Measurements from ENCODE around the gene KCNS3.

Gene KCNS3

GRCh38 chr2:17879137-17879912, 858 bp downstream of the KCNS3 start:
- DNase-seq (ENCODE audit: low read depth in 2 of 2) = no peak

- no peak for DNase-seq (ENCODE audit: low read depth in 2 of 2)
Measured at GRCh38 chr2:17879913-17880274, 1.4 kb downstream of the KCNS3 start.

- no peak for DNase-seq (ENCODE audit: low read depth in 2 of 2)
Measured at GRCh38 chr2:17892770-17893534, 14.5 kb downstream of the KCNS3 start.

- no peak for DNase-seq (ENCODE audit: low read depth in 2 of 2)
Measured at GRCh38 chr2:17894005-17894404, 15.5 kb downstream of the KCNS3 start.

- DNase-seq (ENCODE audit: low read depth in 2 of 2) = no peak
Measured at GRCh38 chr2:17894556-17894955, 16.1 kb downstream of the KCNS3 start.

GRCh38 chr2:17899871-17900270, 21.4 kb downstream of the KCNS3 start:
- DNase-seq (ENCODE audit: low read depth in 2 of 2) = no peak

GRCh38 chr2:17901246-17901645, 22.8 kb downstream of the KCNS3 start:
- DNase-seq (ENCODE audit: low read depth in 2 of 2) = no peak

GRCh38 chr2:17910980-17911379, 32.5 kb downstream of the KCNS3 start:
- no peak for DNase-seq (ENCODE audit: low read depth in 2 of 2)

- DNase-seq (ENCODE audit: low read depth in 2 of 2) = no peak
Measured at GRCh38 chr2:17911491-17912260, 33.2 kb downstream of the KCNS3 start.

GRCh38 chr2:17912266-17912691, 33.8 kb downstream of the KCNS3 start:
- DNase-seq (ENCODE audit: low read depth in 2 of 2) = no peak

GRCh38 chr2:17915099-17915498, 36.6 kb downstream of the KCNS3 start:
- no peak for DNase-seq (ENCODE audit: low read depth in 2 of 2)

GRCh38 chr2:17915811-17916518, 37.5 kb downstream of the KCNS3 start:
- DNase-seq (ENCODE audit: low read depth in 2 of 2) = no peak

GRCh38 chr2:17916584-17916983, 38.1 kb downstream of the KCNS3 start:
- no peak for DNase-seq (ENCODE audit: low read depth in 2 of 2)

- DNase-seq (ENCODE audit: low read depth in 2 of 2) = no peak
Measured at GRCh38 chr2:17918789-17919188, 40.3 kb downstream of the KCNS3 start.

GRCh38 chr2:17930773-17931172, 52.3 kb downstream of the KCNS3 start:
- DNase-seq (ENCODE audit: low read depth in 2 of 2) = no peak

GRCh38 chr2:17933256-17933655, 54.8 kb downstream of the KCNS3 start:
- DNase-seq (ENCODE audit: low read depth in 2 of 2) = no peak

GRCh38 chr2:17934721-17935120, 56.3 kb downstream of the KCNS3 start:
- DNase-seq (ENCODE audit: low read depth in 2 of 2) = no peak

GRCh38 chr2:17935242-17935885, 56.9 kb downstream of the KCNS3 start:
- no peak for DNase-seq (ENCODE audit: low read depth in 2 of 2)

GRCh38 chr2:17936599-17936998, 58.1 kb downstream of the KCNS3 start:
- no peak for DNase-seq (ENCODE audit: low read depth in 2 of 2)

GRCh38 chr2:17940091-17940630, 61.7 kb downstream of the KCNS3 start:
- no peak for DNase-seq (ENCODE audit: low read depth in 2 of 2)

- DNase-seq (ENCODE audit: low read depth in 2 of 2) = no peak
Measured at GRCh38 chr2:17943444-17943843, 65.0 kb downstream of the KCNS3 start.
